Epithelial cell of esophagus (primary cell): ENCODE results near the gene ADGRG3.

Source experiments
- DNase-seq: peaks from one replicate; pipeline ENCODE4 v3.0.0; 2010; ENCODE audit warnings: low read depth
- H3K4me3 ChIP-seq: 2 replicates; pipeline ENCODE4 v1.5.1; 2011; ENCODE audit warnings: mild to moderate bottlenecking, low read length, control low read depth
- TF ChIP-seq, protein P1 (sequence below): IDR thresholded peaks from 2 replicates; pipeline ENCODE4 v1.5.1; 2011; ENCODE audit warnings: low read depth, mild to moderate bottlenecking, low read length, control low read depth, inconsistent platforms; ENCODE audit not compliant: insufficient read depth; ENCODE audit errors: missing control alignments

ADGRG3 gene

DNA sequence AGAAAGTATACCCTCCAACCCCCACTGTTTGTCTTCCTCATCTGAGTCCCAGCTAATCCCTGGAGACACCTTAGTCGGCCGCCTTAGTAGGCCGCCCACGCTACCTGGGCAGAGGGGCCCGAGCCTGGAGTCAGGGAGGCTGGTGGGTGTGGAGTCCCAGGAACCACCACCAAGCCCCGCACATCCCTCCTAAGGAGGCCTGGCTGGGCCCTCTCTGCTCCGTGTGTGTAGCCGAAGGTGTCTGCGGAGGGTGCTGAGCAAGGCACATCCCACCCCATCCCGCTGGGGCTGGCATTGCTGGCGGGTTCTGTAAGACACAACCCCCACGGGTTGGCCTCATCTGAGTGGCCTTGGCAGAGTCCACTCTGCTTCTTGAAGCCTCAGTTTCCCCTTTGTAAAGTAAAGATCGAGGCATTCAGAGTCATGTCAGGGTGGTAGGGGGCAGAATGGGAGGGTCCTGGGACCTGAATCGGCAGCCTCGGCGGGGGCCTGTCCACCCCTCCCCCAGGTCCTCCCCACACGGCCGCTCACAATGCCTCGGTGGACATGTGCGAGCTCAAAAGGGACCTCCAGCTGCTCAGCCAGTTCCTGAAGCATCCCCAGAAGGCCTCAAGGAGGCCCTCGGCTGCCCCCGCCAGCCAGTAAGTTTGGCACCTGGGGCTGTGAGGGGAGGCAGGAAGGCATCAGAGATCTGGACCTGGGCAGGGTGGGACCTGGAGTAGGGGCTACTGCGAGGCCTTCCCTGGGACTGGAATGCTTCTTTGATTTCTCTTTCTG lies 15.2 kb upstream of the ADGRG3 start:
- DNase-seq: no peak
- TF ChIP-seq, protein P1, sequence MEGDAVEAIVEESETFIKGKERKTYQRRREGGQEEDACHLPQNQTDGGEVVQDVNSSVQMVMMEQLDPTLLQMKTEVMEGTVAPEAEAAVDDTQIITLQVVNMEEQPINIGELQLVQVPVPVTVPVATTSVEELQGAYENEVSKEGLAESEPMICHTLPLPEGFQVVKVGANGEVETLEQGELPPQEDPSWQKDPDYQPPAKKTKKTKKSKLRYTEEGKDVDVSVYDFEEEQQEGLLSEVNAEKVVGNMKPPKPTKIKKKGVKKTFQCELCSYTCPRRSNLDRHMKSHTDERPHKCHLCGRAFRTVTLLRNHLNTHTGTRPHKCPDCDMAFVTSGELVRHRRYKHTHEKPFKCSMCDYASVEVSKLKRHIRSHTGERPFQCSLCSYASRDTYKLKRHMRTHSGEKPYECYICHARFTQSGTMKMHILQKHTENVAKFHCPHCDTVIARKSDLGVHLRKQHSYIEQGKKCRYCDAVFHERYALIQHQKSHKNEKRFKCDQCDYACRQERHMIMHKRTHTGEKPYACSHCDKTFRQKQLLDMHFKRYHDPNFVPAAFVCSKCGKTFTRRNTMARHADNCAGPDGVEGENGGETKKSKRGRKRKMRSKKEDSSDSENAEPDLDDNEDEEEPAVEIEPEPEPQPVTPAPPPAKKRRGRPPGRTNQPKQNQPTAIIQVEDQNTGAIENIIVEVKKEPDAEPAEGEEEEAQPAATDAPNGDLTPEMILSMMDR: no peak
- H3K4me3 ChIP-seq: no peak overlapping the region

DNA sequence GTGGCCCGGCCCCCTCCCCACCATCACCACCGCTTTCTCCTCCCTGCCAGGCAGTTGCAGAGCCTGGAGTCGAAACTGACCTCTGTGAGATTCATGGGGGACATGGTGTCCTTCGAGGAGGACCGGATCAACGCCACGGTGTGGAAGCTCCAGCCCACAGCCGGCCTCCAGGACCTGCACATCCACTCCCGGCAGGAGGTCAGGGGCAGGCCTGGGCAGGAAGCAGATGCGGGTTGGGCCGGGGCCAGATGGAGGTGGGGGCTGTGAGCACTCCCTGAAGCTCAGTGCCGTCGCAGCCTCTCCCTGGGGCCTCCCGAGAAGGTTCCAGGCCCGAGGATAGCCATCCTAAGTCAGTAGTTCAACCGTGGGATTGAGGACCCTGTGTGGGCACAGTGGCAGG lies 14.2 kb upstream of the ADGRG3 start:
- TF ChIP-seq, protein P1: no peak
- DNase-seq: peak; percentile 54
- H3K4me3 ChIP-seq: no peak overlapping the region

DNA sequence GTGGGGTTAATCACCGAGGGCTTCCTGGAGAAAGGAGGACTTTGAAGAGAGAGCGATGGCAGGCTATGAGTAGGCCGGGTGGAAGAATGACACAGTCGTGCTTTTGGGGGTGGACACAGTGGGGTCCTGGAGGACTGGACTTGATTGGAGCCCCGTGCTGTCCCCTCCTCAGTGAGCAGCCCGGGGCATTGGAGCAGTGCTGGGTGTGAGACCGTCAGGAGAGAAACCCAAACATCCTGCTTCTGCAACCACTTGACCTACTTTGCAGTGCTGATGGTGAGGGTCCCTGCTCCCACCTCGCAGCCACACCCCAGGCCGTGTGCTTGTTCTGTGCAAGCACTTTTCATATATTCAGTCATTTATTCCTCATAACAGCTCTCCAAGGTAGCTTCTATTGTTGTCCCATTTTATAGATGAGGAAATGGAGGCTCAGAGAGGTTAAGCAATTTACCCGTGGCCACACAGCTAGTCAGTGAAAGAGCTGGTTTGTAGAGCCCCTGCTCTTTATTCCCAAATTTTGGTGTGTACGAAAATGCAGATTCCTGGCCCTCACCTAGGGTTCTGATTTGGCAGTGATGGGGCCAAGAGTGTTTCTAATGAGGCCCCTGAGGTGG lies 11.7 kb upstream of the ADGRG3 start:
- TF ChIP-seq, protein P1: no peak
- no peak overlapping the region for H3K4me3 ChIP-seq
- no peak for DNase-seq

DNA sequence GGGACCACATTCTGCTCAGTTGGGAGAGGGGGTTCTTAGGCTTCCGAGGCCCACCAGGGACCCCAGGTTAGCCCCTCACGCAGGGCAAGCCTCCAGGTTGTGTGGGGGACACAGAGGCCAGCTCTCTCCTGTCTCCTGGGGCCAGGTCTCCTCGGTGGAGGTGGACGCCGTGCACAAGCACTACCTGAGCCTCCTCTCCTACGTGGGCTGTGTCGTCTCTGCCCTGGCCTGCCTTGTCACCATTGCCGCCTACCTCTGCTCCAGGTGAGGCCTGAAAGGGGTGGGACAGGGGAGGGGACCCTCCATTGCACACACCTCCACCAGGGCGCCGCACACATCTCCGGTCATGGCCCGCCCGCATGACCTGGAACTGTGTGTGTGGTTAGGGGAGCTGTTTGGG lies 10.9 kb upstream of the ADGRG3 start:
- H3K4me3 ChIP-seq: no peak overlapping the region
- DNase-seq: no peak
- TF ChIP-seq, protein P1: no peak

DNA sequence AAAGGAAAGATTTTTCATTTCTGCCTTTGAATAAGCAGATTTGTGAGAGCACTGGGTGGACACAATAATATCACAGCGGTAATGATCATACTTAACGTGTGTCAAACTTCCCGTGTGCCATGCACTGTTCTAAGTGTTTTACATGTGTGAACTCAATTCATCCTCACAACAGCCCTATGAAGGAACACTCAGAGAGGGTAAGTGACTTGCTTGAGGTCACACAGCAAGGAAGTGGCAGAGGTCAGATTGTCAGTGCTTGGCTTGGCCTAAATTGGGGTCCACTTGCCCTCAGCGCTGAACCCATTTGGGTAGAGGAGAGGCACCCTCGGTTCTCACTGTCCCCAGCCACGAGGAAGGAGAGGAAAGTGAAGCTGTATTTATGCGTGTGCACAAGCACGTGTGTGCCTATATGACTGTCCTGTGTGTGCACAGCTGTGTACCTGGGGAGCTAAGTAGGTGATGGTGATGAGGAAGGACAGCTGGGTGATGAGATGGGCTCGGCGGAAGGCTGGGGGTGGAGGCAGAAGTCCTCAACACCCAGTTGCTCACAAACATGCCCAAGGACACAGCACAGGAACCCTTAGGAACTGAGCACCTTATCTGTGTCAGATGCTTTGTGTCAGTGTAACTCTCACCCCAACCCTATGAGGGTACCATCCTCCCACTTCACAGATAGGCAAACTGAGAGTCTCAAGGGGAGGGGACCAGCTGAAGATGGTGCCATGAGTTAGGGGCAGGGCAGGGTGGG lies 9.8 kb upstream of the ADGRG3 start:
- no peak for DNase-seq
- no peak overlapping the region for H3K4me3 ChIP-seq
- TF ChIP-seq, protein P1: no peak

DNA sequence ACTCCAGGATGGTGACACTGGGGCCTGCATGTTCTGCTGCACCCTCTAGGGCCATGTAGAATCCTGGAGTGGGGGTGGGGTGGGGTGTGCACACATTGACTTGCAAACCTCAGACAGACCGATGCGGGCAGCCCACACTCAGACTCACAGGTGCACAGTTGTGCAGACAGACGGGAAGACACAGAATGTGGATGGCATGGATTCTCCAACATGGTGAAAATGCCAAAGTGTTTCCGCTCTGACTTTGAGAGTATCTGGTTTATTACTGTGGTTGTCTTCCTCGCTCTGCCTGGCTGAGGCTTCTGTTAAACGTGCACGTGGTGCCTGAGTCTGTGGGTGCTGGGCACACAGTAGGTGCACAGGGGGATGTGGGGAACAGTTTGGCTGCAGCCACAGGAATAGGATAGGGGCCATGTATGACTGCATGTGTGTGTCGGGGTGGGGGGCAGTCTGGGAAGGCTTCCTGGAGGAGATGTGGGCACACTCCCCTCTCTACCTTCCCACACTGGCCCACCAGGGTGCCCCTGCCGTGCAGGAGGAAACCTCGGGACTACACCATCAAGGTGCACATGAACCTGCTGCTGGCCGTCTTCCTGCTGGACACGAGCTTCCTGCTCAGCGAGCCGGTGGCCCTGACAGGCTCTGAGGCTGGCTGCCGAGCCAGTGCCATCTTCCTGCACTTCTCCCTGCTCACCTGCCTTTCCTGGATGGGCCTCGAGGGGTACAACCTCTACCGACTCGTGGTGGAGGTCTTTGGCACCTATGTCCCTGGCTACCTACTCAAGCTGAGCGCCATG lies 9.0 kb upstream of the ADGRG3 start:
- H3K4me3 ChIP-seq: no peak overlapping the region
- TF ChIP-seq, protein P1: no peak
- no peak for DNase-seq
